ENCODE data around the gene IFIT2. TPM values are rescaled to one million over a fixed set of nuclear protein-coding genes. Genes with fewer than 3 reads are reported as not detected.
"Not testable (repeated sequence)": the region's sequence is repeated elsewhere in the genome, so short reads cannot be mapped to it uniquely, and the experiment has no call there.

The IFIT2 gene
- total RNA-seq, 2 experiments from 2014 or later = 1.2 to 1.3 TPM

DNA sequence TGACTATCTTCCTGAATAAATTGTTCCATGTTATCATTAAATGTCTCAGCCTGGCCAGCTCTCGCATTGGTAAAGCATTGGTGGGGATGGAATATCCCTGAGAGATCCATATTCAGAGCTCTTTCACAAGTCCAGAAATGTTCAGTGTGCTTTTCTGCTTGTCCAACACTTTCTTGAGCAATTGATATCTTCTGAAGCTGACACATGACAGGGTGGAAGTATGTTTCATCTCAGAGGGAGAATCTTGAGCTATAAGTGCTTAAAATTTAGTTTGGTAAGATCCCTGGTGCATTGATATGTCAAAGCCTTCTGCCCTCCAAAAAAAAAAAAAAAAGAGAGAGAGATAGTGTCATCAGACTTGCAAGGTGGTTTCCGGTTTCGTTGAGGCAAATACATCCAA, 33.4 kb downstream of the IFIT2 start:
- CTCF ChIA-PET = interaction anchor here (0.8 kb wide), 1 partner anchor 30 kb away, joined by 3 read pairs; no protein-coding TSS in a partner anchor
- POLR2A ChIA-PET = interaction anchor here (0.7 kb wide), 2 partner anchors 84 to 374 kb away, joined by 3 to 6 read pairs; no protein-coding TSS in a partner anchor

DNA sequence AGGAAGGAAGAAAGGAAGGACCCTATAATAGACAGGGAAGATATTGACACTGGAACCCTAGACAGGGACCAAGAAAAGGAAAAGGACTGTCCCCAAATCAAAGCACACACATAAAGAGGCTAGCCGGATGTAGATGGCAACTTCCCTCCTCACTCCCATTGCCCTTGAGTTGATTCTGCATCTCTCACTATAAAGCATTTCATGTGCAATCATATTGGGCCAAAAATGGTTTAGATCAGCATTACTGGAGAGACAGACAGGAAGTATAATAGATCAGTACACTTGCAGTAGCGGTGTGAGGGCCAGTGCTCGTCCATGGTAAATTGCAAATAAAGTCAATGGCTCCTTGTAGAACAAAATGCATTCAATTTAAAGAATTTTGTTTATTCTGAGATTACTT, 34.4 kb downstream of the IFIT2 start:
- ChIA-PET CTCF (no interaction called here), POLR2A (no interaction called here)

DNA sequence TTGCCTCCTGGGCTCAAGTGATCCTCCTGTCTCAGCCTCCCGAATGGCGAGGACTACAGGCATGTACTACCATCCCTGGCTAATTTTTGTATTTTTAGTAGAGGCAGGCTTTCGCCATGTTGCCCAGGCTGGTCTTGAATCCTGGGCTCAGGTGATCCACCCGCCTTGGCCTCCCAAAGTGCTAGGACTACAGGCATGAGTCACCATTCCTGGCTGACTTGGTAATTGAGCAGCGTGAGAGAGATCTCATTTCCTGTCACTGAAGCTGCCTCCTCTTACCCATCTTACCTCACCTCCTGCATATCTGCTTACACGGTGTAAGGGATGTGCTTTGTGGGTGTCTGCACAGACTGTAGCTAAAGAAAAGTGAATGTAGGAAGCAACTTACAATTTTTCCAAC, 35.6 kb downstream of the IFIT2 start:
- ChIA-PET POLR2A (no interaction called here), CTCF (interaction anchor here (0.6 kb wide), 1 partner anchor 188 kb away, joined by 5 read pairs; no protein-coding TSS in a partner anchor)

DNA sequence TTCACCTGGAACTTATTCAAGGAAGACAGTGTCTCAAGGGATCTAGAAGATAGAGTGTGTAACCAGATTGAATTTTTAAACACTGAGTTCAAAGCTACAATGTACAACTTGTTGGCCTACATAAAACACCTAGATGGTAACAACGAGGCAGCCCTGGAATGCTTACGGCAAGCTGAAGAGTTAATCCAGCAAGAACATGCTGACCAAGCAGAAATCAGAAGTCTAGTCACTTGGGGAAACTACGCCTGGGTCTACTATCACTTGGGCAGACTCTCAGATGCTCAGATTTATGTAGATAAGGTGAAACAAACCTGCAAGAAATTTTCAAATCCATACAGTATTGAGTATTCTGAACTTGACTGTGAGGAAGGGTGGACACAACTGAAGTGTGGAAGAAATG, 36.9 kb downstream of the IFIT2 start:
- POLR2A ChIA-PET = no interaction called here

DNA sequence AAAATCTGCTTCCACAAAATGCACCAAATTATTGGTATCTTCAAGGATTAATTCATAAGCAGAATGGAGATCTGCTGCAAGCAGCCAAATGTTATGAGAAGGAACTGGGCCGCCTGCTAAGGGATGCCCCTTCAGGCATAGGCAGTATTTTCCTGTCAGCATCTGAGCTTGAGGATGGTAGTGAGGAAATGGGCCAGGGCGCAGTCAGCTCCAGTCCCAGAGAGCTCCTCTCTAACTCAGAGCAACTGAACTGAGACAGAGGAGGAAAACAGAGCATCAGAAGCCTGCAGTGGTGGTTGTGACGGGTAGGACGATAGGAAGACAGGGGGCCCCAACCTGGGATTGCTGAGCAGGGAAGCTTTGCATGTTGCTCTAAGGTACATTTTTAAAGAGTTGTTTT, 38.0 kb downstream of the IFIT2 start:
- ChIA-PET CTCF (no interaction called here), POLR2A (no interaction called here)

More for the DNA sequence above, 36.9 kb downstream of the IFIT2 start:
- CTCF ChIA-PET = no interaction called here

DNA sequence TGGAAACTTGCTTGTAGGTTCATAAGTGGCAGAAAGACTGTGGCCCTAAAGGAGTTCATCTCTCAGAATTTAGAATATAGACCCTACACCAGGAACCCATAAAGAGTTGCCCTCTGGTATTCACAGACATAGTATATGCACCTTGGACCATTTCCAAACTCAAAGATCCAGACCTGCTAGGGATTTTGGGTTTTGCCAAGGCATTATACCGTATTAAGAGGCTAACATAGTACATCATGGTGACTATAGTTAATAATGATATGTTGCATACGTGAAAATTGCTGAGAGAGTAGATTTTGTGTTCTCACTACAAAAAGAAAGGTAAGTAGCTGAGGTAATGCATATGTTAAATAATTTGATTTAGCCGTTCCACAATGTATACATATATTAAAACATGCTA, 39.8 kb downstream of the IFIT2 start:
- ChIA-PET POLR2A (no interaction called here), CTCF (no interaction called here)

DNA sequence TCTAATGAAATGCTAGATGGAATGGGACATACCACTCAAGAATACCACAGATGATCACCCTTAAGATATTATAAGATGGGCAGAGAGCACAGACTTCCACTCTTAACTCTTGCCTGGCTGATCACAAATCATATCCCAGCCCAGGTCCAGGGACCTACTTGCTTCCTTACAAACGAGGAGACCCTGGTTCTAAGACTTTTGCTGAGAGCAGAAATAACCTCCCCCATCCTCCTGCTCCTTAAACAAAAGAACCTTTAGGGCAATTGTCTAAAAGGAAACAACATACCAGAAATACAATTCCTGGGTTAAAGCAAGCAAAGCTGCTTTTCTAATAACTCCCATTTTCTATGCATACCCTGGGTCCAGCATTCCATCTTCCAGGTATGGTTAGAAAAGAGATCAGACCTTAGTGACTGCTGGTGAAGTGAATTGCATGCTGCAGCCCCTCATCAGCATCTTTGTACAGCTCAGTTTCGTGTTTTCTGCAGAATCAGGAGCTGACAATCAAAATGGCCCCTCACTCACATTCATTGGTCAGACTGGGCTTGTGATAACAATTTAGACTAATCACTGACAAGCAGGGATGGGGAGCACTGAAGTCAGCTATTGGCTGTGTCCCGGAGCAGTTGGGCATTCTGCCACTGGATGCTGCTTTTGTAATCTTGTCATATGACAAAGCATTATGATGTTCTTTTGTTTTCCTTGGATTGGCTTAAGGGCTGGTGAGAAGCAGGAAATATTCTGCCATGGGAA, 40.5 kb downstream of the IFIT2 start:
- ChIA-PET CTCF (no interaction called here), POLR2A (no interaction called here)

DNA sequence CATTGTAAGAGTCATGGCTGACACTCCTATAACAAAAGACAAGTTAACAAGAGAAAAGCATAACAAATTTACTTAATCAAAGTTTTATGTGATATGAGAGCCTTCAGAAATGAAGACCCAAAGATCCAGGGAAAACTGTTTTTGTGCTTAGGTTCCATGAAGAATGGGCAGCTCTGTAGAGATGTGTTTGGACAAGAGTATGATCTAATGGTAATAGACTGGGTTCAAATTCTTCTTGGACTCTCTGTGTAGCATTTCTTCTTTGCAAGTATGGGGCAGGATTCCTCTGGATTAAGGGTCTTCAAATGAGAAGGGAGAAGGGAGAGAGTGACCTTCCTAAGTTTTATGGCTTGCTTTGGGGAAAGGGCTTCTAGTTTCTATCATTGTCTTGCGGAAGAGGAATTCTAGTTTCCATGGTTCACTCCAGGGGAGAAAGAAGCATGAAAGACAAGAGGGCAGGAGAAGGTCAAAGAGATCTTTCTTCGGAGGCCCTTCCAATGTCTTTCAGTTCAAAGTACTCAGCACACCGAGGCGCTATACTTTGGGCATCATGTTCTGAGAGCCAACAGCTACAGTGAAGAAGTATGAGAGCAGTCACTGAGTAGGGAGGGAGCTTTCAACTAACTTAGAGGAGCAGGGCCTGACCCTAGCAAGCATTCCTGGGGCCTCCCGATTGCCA, 41.4 kb downstream of the IFIT2 start:
- POLR2A ChIA-PET = no interaction called here
- CTCF ChIA-PET = no interaction called here

DNA sequence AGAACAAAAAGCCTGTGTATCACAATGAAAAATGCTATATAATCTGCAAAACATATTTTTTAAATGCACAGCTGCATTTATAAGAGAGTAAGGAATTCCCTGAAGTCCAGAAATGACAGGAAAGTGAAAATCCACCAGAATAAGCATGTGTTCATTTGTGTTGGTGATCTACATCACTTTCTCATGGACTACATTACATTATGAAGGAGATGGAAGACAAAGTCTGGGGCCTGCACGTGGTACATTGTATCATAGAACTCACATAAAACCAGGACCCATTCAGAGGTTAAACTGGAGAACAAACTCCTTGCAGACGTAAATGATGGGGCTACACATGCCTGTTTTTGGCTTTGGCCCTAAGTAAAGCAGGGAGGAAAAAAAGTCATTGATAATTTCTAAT, 42.3 kb downstream of the IFIT2 start:
- POLR2A ChIA-PET = no interaction called here

DNA sequence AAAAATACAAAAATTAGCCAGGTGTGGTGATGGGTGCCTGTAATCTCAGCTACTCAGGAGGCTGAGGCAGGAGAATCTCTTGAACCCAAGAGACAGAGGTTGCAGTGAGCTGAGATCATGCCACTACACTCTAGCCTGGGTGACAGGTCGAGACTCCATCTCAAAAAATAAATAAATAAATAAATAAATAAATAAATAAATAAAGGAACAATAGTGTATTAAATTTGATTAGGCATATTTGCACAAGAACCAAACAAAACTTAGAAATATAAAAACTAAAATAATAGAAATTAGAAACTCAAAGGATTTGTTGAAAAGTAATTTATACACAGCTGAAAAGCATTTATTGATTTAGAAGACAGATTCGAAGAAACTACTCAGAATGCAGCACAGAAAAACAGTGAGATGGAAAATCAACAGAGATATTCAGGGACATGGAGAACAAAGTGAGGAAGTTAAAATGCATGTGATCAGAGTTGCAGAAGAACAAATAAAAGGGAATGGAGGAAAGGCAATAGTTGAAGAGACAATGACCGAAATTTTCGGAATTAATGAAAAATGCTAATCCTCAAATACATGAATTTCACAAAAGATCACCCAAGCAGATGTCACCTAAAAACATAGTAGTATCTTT, 43.6 kb downstream of the IFIT2 start:
- ChIA-PET CTCF (no interaction called here), POLR2A (no interaction called here)

More for the DNA sequence above, 42.3 kb downstream of the IFIT2 start:
- CTCF ChIA-PET = no interaction called here

DNA sequence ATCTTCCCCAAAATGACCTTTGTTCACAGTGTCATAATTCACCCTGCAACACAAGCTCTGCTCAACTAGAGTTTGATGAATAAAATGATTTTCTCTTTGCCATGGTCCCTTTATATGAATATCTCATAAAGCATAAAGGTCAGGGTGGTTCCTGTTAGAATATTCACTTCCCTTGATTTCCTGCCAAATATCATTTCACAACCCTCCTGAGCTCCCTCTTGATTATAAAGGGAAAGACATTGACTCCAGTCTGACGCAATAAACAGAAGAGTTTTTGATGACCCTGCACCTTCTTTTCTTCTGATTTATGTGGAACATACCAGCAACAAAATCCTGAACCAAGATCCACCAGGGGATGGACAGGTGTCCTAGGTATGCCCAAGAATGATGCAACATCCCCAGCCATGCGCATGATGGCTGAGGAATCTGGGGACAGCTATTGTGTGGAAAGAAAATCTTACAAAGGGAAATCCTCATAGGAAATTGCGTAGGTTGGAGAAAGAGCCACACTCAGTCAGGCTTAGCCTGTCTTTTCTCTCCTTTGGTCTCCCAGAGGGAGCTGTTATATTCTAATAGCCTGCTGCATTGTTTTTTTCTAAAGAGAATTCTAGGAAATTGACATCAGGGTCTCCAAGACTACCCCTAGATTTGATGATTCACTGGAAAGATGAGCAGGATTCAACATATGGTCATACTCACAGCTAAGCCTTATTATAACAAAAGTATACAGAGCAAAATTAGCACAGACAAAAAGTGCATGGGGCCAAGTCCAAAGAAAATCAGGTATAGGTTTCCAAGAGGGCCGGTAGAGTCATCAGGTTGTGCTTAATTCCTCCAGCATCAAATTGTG, 44.8 kb downstream of the IFIT2 start:
- POLR2A ChIA-PET = no interaction called here
- CTCF ChIA-PET = no interaction called here

DNA sequence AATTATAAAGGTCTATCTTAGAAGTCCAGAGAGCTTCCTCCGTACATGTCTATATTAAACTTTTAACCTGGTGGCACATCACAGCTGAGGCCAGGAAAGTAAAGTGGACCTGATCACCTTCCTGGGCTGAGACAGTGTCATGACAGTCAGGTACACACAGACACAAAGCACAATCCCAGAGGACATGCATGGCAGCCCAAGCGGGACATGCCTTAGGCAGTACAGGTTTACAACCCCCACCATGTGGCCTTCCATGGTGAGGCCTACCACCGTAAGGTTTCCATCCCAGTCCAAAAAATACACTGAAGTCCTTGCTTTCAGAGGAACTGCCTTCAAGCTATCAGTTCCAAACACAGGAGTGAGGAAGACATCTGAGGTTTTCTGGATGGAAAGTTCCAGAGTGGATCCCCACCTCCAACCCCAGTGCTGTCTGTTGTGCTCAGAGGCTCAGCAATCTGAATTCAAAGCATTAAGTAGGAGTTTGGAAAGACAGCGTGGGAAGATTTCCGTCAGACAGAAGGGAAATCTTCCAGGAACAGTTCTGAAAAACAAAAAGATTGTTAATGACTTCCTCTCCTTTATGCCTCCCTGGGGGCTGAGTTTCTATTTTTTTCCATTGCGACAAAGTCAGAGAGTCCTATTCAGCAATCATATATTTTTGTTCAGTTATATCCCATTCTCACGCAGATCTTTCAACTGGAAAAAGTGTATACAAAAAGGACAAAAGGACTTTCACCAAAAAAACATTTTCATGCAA, 46.0 kb downstream of the IFIT2 start:
- ChIA-PET CTCF (no interaction called here), POLR2A (no interaction called here)

DNA sequence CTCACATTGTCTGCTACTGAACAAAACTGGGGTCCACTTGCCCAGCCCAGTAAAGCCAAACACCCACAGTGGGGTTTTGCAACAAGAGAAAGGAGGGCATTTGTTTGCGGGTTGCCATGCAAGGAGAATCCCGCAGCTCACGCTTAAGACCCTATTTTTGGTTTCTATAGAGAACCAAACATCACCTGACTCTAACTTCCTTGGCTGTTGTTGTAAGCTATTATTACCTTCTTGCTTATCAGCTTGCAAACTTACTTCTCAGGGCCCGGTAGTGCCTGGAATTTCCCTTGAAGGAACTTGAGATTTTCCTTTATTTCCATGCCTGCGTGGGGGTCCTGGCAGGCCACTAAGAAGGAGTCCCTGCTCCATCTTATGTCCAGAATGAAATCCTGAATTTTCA, 46.6 kb downstream of the IFIT2 start:
- ChIA-PET POLR2A (no interaction called here), CTCF (no interaction called here)

DNA sequence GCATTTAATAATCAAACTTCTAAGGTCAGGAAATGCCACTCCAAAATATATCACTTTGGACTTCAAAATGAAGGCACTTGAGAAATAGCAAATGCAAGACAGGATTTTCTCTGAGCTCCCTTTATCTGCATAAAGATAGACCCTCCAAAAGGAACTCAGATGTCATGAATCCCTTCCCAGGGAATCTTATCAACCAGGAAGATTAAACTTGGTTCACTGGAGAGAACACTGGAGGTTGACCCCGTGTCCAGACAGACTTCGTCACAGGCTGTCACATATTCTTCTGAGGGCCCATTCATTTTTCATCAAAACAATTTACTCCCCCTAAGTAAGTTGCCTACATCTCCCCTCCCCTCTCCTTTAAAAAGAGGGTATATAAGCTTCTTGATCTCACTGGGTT, 47.1 kb downstream of the IFIT2 start:
- POLR2A ChIA-PET = no interaction called here

DNA sequence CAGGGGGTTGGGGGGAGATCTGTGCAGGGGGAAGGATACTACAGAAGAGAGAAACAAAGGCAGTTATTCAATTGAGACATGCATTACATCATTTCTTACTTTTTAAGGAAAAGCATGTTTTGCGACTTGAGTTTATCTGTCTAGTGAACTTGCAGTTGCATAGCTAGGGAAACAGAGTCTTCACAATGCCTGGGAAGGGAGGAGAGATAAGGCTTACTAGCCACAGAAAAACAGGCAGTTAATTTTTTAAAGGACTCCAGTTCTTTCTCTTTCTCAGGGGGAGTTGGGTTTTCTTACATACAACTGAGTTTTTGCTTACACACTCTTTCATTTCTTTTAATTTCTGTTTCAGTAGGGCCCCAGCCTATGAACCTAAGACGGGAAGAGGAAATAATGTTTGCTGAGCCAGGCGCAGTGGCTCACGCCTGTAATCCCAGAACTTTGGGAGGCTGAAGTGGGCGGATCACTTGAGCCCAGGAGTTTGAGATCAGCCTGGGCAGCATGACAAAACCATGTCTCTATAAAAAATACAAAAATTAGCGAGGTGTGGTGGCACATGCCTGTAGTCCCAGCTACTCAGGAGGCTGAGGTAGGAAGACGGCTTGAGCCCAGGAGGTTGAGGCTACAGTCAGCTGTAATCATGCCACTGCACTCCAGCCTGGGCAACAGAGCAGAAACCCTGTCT, 48.9 kb downstream of the IFIT2 start:
- POLR2A ChIA-PET, CTCF ChIA-PET: not testable (repeated sequence)

More for the DNA sequence above, 47.1 kb downstream of the IFIT2 start:
- CTCF ChIA-PET = no interaction called here

DNA sequence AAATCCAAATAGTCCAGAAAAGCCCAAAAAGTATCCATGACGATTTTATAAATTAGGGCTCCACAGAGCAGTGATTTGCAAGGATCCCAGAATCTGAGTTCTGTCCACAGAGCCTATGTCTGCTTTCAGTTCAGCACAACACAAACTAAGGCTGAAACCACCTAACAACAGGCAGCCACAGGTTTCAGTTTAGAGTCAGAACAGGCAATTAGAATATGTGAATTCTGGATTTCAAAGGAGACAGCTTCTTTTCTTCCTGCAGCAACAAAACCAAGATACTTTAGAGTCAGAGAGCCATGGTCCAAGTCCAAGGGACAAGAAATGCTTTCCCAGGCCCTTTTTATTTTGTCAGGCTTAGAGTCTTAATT, 49.5 kb downstream of the IFIT2 start:
- POLR2A ChIA-PET = no interaction called here
- CTCF ChIA-PET = no interaction called here

DNA sequence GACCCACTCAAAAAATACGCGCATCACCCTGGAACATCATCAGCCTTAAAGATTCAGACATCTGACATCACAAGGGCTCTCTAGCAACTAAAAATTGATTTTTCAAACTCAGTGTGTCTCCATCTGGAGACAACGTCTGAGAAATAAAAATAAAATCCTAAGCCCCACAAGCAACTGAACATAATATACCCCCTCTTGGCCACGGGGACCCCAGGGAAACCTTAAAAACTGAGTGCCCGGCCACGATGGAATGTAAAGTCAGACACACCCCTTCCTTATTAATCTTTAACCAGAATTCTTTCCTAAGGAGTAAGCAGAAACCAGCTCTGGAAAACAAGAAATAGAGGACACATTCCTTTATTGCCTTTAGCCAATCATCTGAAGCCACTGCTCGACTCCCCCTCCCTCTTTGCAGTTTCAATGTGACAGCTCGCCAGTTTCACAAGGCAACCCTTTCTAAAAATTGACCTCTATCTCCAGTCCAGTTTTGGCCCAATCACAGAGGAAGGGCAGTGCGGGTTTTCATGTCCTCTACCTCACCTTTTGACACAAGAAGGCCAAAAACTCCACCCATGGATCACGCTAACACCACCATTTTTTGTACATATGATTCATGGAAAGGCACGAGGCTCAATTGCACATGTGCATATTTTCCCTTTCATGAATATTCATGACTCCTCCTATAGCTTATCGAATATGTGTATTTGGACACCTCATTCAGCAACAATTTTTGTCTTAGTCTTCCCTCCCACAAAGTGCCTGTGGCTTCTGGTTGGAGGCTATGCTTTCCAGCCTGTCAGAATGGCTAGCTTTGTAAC, 50.1 kb downstream of the IFIT2 start:
- CTCF ChIA-PET = interaction anchor here (0.7 kb wide), 1 partner anchor 268 kb away, joined by 4 read pairs; no protein-coding TSS in a partner anchor
- POLR2A ChIA-PET = no interaction called here

DNA sequence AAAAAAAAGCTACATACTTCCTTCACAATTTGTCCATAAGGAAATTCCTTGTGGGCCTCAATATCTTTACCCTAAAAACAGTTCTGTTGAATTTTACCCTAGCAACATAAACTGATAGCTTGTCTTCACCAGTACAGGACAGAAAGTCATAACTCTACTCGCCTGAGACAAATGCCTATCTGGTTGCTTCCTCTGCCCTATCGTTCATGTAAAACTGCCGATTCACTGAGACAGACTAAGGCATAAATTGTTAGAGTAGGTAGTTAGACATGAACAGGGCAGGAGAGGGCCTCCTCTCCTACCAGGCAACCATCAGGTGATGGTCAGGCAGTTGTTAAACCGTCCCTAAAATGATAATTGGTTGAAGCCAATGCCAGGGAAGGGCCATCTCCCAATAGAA, 51.0 kb downstream of the IFIT2 start:
- ChIA-PET POLR2A (no interaction called here), CTCF (interaction anchor here (0.7 kb wide), 1 partner anchor 269 kb away, joined by 4 read pairs; no protein-coding TSS in a partner anchor)

Data from activated CD8-positive, alpha-beta memory T cell treated with anti-CD3 and anti-CD28 coated beads for 36 hours (primary cell).